Hypothalamus (tissue), 51 donors: ENCODE results near the gene NIPAL3.
A peak's percentile ranks its signal among the peaks of the same experiment; 100 is the strongest.
"Not testable (repeated sequence)": the region's sequence is repeated elsewhere in the genome, so short reads cannot be mapped to it uniquely, and the experiment has no call there.

Experiments
- DNase-seq, 51 donors: peaks; one replicate each; lab custom pipeline; 2025; lab: John Stamatoyannopoulos, UW

The NIPAL3 gene

GRCh38 chr1:24486331-24487065 lies 70.9 kb downstream of the NIPAL3 start:
- no peak for DNase-seq

DNA sequence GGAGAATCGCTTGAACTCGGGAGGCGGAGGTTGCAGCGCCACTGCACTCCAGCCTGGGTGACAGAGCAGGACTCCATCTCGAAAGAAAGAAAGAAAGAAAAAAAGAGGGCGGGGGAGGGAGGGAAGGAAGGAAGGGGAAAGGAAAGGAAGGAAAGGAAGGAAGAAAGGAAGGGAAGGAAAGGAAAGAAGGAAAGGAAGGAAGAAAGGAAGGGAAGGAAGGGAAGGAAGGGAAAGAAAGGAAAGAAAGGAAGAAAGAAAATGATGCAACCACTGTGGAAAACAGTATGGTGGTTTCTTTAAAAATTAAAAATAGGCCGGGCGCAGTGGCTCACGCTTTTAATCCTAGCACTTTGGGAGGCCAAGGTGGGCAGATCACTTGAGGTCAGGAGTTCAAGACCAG lies 71.9 kb downstream of the NIPAL3 start:
- DNase-seq = no peak

DNA sequence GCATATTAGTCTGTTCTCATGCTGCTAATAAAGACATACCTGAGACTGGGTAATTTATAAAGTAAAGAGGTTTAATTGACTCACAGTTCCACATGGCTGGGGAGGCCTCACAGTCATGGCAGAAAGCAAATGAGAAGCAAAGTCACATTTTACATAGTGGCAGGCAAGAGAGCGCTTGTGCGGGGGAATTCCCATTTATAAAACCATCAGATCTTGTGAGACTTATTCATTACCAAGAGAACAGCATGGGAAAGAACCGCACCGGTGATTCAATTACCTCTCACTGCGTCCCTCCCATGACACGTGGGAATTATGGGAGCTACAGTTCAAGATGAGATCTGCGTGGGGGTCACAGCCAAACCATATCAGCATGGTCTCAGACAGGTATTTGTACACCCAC lies 72.6 kb downstream of the NIPAL3 start:
- not testable (repeated sequence) for DNase-seq

DNA sequence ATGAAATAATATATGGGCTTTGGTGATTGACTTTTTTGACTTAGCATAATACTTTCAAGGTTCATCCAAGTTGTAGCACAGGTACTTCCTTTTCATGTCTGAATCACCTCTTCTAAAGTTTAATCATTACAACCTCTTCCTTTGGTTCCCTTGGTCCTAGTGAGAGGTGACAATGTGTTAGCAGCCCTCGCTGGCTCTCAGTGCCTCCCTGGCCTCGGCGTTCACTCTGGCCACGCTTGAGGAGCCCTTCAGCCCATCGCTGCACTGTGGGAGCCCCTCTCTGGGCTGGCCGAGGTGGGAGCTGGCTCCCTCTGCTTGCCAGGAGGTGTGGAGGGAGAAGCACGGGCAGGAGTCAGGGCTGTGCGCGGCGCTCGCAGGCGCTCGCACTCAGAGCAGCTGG lies 74.1 kb downstream of the NIPAL3 start:
- no peak for DNase-seq

DNA sequence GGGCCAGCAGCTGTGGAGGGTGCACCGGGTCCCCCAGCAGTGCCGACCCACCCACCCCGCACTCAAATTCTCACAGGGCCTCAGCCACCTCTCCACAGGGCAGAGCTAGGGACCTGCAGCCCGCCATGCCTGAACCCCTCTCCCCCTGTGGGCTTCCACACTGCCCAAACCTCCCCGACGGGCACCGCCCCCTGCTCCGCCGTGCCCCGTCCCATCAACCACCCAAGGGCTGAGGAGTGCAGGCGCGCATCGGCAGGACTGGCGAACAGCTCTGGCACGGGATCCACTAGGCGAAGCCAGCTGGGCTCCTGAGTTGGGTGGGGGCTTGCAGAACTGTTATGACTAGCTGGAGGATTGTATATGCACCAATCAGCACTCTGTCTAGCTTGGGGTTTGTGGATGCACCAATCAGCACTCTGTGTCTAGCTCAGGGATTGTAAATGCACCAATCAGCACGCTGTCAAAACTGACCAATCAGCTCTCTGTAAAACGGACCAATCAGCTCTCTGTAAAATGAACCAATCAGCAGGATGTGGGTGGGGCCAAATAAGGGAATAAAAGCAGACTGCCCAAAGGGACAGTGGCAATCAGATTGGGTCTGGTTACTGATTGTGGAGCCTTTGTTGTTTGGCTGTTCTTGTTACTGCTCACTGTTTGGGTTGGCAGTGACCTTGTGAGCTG lies 74.6 kb downstream of the NIPAL3 start:
- no peak for DNase-seq

GRCh38 chr1:24491577-24492360 lies 76.2 kb downstream of the NIPAL3 start:
- DNase-seq = no peak

DNA sequence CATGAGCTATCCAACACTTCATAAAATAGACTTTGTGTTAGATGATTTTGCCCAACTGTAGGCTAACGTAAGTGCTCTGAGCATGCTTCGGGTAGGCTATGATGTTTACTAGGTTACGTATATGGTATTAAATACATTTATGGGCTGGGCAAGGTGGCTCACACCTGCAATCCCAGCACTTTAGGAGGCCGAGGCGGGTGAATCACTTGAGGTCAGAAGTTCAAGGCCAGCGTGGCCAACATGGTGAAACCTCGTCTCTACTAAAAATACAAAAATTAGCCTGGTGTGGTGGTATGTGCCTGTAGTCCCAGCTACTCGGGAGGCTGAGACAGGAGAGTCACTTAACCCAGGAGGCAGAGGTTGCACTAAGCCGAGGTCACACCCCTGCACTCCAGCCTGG lies 77.3 kb downstream of the NIPAL3 start:
- DNase-seq = not testable (repeated sequence)

- DNase-seq = no peak
Observed at GRCh38 chr1:24493785-24494184, 78.2 kb downstream of the NIPAL3 start.

GRCh38 chr1:24498589-24498988 lies 83.0 kb downstream of the NIPAL3 start:
- no peak for DNase-seq

- DNase-seq = no peak
Observed at GRCh38 chr1:24500448-24501048, 84.9 kb downstream of the NIPAL3 start.

DNA sequence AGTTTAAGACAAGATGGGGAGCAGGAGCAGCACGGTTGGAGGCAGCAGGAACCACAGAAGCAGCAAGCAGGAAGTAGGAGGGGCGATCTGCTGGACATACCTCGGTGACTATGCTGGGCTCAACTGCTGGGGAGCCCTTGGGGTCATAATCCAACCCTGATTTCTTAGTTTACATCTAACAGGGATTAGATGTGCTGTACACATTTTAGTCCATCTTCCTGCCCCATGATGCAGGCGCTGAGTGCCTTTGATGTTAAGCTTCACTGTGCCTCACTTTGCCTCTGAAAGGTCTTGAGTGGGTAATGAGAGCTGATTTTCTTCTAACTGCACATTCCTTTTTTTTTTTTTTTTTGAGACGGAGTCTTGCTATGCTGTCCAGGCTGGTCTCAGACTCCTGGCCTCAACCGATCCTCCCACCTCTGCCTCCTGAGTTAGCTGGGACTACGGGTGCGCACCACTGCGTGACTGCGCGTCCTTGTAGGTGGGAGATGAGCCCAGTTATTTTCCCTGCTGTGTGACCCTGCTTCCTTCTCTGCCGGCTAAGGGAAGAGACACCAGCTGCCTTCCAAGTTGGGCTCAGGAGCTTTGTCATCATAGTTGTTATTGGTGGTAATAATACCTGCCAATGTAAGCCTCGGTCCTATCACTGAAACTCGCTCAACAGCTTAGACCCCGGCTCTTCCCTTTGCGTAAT lies 85.9 kb downstream of the NIPAL3 start:
- peak in 4 of 51 donors; percentile 5 to 34 (median 8) for DNase-seq

DNA sequence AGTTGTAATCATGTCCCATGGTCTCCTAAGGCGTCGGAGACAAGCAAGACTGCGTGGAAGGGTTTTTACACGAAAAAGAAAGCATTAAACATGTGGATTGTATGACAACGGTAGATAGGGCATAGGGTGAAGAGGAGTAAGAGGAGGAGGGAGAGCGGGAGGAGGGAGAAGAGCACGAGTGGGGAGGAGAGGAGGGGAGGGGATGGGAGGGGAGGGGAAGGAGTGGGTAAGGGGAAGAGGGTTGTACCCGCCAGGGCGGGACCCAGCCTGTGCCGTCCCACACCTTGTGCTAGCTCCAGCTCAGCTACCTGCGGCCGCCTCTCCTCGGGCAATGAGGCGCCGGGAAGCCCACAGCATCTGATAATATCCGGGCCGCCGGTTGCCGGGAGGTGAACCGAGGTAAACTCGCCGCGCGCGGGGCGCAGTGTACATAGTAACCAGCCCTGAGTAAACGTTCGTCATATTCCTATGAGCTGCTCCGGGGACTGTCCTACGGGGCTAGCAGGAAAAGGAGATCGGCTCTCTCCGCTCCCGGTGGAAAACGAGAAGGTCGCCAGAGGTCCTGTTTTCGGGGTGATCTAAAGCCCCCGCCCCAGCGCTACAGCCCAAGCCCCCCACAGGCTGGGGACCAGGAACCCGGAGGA lies 86.6 kb downstream of the NIPAL3 start:
- DNase-seq = peak in 37 of 51 donors; percentile 11 to 83 (median 46)

DNA sequence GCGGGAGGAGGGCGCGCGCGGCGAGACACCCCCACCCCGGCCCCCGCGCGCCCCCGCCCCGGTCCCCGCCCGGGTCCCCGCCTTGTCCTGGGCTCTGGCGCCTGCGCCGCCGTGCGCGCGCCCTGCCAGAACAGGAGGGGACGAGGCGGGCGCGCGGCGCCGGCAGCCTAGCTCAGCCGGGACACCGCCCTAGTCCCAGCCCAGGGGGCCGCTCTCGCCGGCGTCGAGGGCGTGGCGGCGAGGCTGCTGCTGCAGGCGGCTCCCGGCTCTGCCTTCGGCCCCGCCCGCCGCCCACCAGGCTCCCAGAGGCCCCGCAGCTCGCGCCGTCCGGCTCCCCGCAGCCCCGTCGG lies 87.1 kb downstream of the NIPAL3 start, which contains the start of gene RCAN3:
Gene RCAN3, plus strand, starts transcription at position 128 of the 350 bp plus-strand sequence. CDS start 11,537 bp downstream, outside the sequence.
- peak in 43 of 51 donors; percentile 22 to 83 (median 53) for DNase-seq

DNA sequence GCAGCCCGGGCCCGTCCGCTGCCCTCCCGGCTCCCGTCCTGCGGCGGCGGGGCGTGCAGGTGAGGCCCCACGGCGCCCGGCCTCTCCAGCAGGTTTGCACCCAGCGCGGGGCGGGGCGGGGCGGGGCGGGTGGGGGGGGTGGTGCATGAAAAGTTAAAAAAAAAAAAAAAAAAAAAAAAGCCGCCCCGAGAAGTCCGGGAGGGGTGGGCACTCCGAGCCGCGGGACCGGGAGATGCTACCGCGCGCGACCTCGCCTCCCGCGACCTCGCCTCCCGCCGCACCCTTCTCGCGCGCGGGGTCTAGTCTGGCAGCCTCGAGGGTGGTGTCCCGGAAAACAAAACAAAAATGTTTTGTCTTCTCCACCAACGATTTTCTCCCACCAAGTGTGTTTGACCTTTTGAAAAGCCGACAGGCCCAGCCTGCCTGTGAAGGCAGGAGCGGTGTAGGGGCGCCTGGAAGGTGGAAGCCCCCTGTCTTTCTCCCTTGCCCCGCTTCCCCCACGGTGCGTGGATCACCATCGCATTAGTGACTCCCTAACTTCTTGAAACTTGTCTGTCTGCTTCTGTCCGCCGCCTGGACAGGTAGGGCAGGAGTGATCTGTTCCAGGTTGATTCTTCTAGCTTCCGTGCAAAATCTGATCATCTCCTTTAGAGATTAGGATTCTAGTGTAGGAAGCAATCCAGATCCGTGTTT lies 87.6 kb downstream of the NIPAL3 start:
- DNase-seq = peak in 7 of 51 donors; percentile 7 to 42 (median 28)

- DNase-seq = peak in 1 of 51 donors; percentile 27
Observed at GRCh38 chr1:24503870-24504523, 88.4 kb downstream of the NIPAL3 start.

DNA sequence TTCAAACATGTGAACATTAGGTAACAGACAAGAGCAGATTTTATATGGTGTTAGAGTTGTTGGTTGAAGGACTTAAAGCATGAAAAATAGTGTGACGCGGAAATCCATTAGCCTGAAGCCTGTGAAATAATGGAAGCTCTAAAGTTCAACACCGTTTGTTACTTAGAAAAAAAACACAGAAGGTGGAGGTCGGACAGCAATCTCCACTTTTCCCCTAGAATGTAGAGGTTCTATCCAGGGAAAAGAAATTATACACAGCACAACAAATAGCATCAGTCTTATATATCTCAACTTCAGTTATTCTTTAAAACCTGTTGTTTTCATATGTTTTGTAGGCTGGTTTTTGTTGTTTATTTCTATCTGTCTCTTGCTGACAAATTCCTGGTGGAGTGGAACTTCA lies 89.0 kb downstream of the NIPAL3 start:
- DNase-seq = no peak

- DNase-seq = peak in 1 of 51 donors; percentile 24
Observed at GRCh38 chr1:24505816-24506215, 90.2 kb downstream of the NIPAL3 start.

DNA sequence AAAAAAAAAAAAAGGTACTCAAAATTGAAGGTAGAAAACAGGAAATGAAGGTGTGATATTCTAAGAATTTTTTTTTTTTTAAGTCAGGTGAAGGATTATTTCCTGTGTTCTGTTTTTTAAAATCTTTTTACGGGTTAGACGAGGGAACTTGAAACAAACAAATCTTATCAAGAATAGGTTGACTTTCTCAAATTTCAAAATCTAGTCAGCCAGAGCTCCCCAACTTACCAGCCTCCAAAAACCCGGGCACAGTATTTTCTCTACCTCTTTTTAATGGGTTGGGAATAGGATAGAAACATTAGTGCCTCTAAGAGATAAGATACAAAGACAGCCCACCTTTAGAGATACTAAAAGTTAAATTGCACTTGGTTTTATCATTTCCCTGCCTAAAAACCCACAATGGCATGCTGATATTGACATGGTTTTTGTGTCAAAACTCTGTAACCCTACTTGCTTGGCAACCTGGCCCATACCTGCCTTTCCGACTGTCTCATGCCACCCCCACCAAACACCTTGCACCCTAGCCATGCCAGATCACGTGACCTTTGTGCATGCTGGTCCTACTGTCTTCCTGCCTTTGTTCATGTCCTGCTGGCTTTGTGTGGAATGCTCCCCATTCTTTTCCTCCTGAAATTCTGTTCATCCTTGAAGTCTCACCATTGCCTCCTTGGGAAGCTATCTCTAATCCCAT lies 91.2 kb downstream of the NIPAL3 start:
- DNase-seq = no peak
